ENCODE data around the gene GOLGA8N.

The GOLGA8N gene

GRCh38 chr15:32652178-32652577, 58.9 kb downstream of the GOLGA8N start:
- DNase-seq: no peak

- DNase-seq: no peak
These were observed 62.8 kb downstream of the GOLGA8N start for GRCh38 chr15:32656091-32656490.

- DNase-seq: no peak
These were observed 63.2 kb downstream of the GOLGA8N start for GRCh38 chr15:32656496-32656895.

Data from activated naive CD4-positive, alpha-beta T cell treated with anti-CD3 and anti-CD28 coated beads, Interleukin-2, amount 50 U/mL, for 16 hours (primary cell).